Measurements from ENCODE around the gene GALNT16.

The GALNT16 gene

DNA sequence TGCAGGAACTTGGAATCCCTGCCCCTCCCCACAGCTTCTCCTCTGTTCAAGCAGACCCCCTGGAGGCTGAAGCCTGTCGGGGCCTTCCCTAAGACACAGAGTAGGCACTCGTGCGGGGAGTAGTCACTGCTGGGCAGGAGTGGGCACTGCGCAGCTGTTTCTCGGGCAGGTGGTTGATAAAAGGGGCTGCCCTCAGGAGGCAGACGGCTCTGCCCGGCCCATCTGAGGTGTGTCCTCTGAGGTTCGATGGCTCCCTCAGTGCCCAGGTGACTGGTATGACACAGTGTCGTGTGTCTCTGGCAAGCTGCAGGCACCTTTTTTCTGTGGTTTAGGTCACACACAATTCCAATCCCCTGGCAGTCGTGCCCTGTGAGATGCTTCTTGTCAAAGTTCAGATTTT lies 10.1 kb downstream of the GALNT16 start:
- TF ChIP-seq, protein P1, sequence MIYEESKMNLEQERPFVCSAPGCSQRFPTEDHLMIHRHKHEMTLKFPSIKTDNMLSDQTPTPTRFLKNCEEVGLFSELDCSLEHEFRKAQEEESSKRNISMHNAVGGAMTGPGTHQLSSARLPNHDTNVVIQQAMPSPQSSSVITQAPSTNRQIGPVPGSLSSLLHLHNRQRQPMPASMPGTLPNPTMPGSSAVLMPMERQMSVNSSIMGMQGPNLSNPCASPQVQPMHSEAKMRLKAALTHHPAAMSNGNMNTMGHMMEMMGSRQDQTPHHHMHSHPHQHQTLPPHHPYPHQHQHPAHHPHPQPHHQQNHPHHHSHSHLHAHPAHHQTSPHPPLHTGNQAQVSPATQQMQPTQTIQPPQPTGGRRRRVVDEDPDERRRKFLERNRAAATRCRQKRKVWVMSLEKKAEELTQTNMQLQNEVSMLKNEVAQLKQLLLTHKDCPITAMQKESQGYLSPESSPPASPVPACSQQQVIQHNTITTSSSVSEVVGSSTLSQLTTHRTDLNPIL (CRISPR knock-in tag; IDR thresholded peaks at IDR 0.05; ENCODE audit: low read depth), result no peak
- no peak for TF ChIP-seq GLIS3 (CRISPR knock-in tag; IDR thresholded peaks at IDR 0.05)
- ATAC-seq, result no peak

DNA sequence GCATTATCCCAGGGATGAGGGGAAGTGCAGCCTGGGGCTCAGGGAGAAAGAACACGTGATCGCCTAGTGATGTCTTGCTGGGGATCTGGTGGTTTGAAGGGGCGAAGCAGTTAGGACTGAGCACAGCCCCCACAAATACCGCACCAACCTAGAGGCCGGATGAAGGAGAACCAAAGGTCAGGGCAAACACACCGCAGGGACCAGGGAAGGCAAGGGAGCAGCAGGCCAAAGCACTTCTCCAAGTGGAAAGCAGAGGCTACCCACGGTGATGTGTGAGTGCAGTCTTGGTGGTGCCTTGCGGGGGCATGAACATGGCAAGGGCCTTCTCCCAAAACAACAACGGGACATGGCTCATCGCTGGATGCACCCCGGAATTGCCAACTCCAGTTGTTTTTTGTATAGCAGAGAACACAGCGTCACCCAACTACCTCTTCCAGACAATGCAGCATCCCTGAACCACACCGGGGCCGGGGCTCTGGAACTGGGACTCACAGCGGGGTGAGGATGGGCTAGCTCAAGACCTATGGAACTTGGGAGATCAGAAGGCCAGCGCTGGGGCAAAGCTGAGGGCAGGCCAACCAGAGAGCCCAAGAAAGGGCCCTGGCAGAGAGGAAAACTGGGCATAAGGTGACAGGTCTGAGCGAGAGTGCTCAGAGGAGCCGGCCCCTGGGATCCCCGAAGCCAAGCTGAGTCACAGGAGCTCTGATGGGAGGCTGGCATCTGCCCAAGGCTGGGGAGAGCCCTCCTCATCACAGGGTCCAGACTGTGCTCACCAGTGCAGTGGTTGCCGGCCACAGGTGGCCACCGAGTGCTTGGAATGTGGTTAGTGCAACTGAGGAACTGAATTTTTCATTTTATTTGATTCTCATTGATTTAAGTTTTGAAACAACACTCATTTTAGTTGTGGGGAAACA lies 11.1 kb downstream of the GALNT16 start:
- no peak for TF ChIP-seq ZNF565 (CRISPR knock-in tag; conservative IDR thresholded peaks at IDR 0.05; ENCODE audit: low read depth)
- TF ChIP-seq, protein P2, sequence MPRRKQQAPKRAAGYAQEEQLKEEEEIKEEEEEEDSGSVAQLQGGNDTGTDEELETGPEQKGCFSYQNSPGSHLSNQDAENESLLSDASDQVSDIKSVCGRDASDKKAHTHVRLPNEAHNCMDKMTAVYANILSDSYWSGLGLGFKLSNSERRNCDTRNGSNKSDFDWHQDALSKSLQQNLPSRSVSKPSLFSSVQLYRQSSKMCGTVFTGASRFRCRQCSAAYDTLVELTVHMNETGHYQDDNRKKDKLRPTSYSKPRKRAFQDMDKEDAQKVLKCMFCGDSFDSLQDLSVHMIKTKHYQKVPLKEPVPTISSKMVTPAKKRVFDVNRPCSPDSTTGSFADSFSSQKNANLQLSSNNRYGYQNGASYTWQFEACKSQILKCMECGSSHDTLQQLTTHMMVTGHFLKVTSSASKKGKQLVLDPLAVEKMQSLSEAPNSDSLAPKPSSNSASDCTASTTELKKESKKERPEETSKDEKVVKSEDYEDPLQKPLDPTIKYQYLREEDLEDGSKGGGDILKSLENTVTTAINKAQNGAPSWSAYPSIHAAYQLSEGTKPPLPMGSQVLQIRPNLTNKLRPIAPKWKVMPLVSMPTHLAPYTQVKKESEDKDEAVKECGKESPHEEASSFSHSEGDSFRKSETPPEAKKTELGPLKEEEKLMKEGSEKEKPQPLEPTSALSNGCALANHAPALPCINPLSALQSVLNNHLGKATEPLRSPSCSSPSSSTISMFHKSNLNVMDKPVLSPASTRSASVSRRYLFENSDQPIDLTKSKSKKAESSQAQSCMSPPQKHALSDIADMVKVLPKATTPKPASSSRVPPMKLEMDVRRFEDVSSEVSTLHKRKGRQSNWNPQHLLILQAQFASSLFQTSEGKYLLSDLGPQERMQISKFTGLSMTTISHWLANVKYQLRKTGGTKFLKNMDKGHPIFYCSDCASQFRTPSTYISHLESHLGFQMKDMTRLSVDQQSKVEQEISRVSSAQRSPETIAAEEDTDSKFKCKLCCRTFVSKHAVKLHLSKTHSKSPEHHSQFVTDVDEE (CRISPR knock-in tag; IDR thresholded peaks at IDR 0.05), result no peak
- TF ChIP-seq ZFP30 (CRISPR knock-in tag; IDR thresholded peaks at IDR 0.05), result no peak
- no peak for TF ChIP-seq OSR1 (CRISPR knock-in tag; IDR thresholded peaks at IDR 0.05)
- TF ChIP-seq BACH2 (CRISPR knock-in tag; IDR thresholded peaks at IDR 0.05; ENCODE audit: borderline replicate concordance), result no peak
- TF ChIP-seq, protein P3, sequence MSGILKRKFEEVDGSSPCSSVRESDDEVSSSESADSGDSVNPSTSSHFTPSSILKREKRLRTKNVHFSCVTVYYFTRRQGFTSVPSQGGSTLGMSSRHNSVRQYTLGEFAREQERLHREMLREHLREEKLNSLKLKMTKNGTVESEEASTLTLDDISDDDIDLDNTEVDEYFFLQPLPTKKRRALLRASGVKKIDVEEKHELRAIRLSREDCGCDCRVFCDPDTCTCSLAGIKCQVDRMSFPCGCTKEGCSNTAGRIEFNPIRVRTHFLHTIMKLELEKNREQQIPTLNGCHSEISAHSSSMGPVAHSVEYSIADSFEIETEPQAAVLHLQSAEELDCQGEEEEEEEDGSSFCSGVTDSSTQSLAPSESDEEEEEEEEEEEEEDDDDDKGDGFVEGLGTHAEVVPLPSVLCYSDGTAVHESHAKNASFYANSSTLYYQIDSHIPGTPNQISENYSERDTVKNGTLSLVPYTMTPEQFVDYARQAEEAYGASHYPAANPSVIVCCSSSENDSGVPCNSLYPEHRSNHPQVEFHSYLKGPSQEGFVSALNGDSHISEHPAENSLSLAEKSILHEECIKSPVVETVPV (CRISPR knock-in tag; IDR thresholded peaks at IDR 0.05), result no peak
- TF ChIP-seq ISL1 (CRISPR knock-in tag; IDR thresholded peaks at IDR 0.05), result no peak
- TF ChIP-seq ZFP3 (CRISPR knock-in tag; IDR thresholded peaks at IDR 0.05), result no peak
- no peak for TF ChIP-seq RARB (CRISPR knock-in tag; IDR thresholded peaks at IDR 0.05)
- TF ChIP-seq ZNF70 (CRISPR knock-in tag; IDR thresholded peaks at IDR 0.05), result no peak
- TF ChIP-seq CSDC2 (CRISPR knock-in tag; IDR thresholded peaks at IDR 0.05), result no peak
- no peak for TF ChIP-seq ESRRG (CRISPR knock-in tag; IDR thresholded peaks at IDR 0.05)
- no peak for TF ChIP-seq ZC3H10 (CRISPR knock-in tag; IDR thresholded peaks at IDR 0.05)
- TF ChIP-seq GLIS3 (CRISPR knock-in tag; IDR thresholded peaks at IDR 0.05), result no peak
- TF ChIP-seq, protein P1 (CRISPR knock-in tag; IDR thresholded peaks at IDR 0.05; ENCODE audit: low read depth), result no peak
- no peak for TF ChIP-seq TOX (CRISPR knock-in tag; IDR thresholded peaks at IDR 0.05; ENCODE audit: borderline replicate concordance)
- TF ChIP-seq SNAI2 (CRISPR knock-in tag; IDR thresholded peaks at IDR 0.05), result no peak
- TF ChIP-seq, protein P4, sequence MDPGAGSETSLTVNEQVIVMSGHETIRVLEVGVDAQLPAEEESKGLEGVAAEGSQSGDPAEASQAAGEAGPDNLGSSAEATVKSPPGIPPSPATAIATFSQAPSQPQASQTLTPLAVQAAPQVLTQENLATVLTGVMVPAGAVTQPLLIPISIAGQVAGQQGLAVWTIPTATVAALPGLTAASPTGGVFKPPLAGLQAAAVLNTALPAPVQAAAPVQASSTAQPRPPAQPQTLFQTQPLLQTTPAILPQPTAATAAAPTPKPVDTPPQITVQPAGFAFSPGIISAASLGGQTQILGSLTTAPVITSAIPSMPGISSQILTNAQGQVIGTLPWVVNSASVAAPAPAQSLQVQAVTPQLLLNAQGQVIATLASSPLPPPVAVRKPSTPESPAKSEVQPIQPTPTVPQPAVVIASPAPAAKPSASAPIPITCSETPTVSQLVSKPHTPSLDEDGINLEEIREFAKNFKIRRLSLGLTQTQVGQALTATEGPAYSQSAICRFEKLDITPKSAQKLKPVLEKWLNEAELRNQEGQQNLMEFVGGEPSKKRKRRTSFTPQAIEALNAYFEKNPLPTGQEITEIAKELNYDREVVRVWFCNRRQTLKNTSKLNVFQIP (CRISPR knock-in tag; IDR thresholded peaks at IDR 0.05; ENCODE audit: borderline replicate concordance, low read depth), result no peak
- TF ChIP-seq, protein P5, sequence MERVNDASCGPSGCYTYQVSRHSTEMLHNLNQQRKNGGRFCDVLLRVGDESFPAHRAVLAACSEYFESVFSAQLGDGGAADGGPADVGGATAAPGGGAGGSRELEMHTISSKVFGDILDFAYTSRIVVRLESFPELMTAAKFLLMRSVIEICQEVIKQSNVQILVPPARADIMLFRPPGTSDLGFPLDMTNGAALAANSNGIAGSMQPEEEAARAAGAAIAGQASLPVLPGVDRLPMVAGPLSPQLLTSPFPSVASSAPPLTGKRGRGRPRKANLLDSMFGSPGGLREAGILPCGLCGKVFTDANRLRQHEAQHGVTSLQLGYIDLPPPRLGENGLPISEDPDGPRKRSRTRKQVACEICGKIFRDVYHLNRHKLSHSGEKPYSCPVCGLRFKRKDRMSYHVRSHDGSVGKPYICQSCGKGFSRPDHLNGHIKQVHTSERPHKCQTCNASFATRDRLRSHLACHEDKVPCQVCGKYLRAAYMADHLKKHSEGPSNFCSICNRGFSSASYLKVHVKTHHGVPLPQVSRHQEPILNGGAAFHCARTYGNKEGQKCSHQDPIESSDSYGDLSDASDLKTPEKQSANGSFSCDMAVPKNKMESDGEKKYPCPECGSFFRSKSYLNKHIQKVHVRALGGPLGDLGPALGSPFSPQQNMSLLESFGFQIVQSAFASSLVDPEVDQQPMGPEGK (CRISPR knock-in tag; IDR thresholded peaks at IDR 0.05; ENCODE audit: borderline replicate concordance), result no peak
- peak; percentile 82 for ATAC-seq

Measured in SK-N-SH treated with all-trans-retinoic acid at 6 μM for 48 hours (cell line).